Activated CD8-positive, alpha-beta memory T cell treated with anti-CD3 and anti-CD28 coated beads for 4 hours (primary cell): Measurements from ENCODE around the gene BABAM2.
"Not testable (repeated sequence)": the region's sequence is repeated elsewhere in the genome, so short reads cannot be mapped to it uniquely, and the experiment has no call there.

Experiments
- DNase-seq, 2 donors: peaks; one replicate each; pipeline ENCODE4 v3.0.0-alpha.2; 2020; ENCODE audit warnings: low read depth in 2 of 2

The BABAM2 gene

GRCh38 chr2:28360058-28360717, 469.7 kb downstream of the BABAM2 start:
- no peak for DNase-seq

- DNase-seq, result no peak
Observed at GRCh38 chr2:28360718-28361293, 470.3 kb downstream of the BABAM2 start.

- DNase-seq, result no peak
Observed at GRCh38 chr2:28361991-28362710, 471.6 kb downstream of the BABAM2 start.

- no peak for DNase-seq
Observed at GRCh38 chr2:28362991-28363521, 472.5 kb downstream of the BABAM2 start.

- no peak for DNase-seq
Observed at GRCh38 chr2:28363686-28364280, 473.3 kb downstream of the BABAM2 start.

- no peak for DNase-seq
Observed at GRCh38 chr2:28364610-28365009, 474.1 kb downstream of the BABAM2 start.

- no peak for DNase-seq
Observed at GRCh38 chr2:28365158-28365557, 474.6 kb downstream of the BABAM2 start.

GRCh38 chr2:28366149-28366495, 475.6 kb downstream of the BABAM2 start:
- DNase-seq, result no peak

- DNase-seq, result peak in 1 of 2 donors; percentile 39
Observed at GRCh38 chr2:28366496-28367282, 476.2 kb downstream of the BABAM2 start.

GRCh38 chr2:28367667-28368356, 477.3 kb downstream of the BABAM2 start:
- no peak for DNase-seq

GRCh38 chr2:28368357-28368798, 477.8 kb downstream of the BABAM2 start:
- no peak for DNase-seq

GRCh38 chr2:28369358-28369757, 478.8 kb downstream of the BABAM2 start:
- no peak for DNase-seq

- DNase-seq, result no peak
Observed at GRCh38 chr2:28370354-28370753, 479.8 kb downstream of the BABAM2 start.

- not testable (repeated sequence) for DNase-seq
Observed at GRCh38 chr2:28371728-28372127, 481.2 kb downstream of the BABAM2 start.

GRCh38 chr2:28373854-28374253, 483.3 kb downstream of the BABAM2 start:
- DNase-seq, result no peak

- DNase-seq, result no peak
Observed at GRCh38 chr2:28374331-28374730, 483.8 kb downstream of the BABAM2 start.

GRCh38 chr2:28375236-28375635, 484.7 kb downstream of the BABAM2 start:
- no peak for DNase-seq

GRCh38 chr2:28375742-28376631, 485.5 kb downstream of the BABAM2 start:
- no peak for DNase-seq

GRCh38 chr2:28377195-28377816, 486.8 kb downstream of the BABAM2 start:
- DNase-seq, result no peak
